HEK293 (cell line): Measurements from ENCODE around the gene TPI1.

Source experiments
- CTCF ChIA-PET: fragments of 350-600 bp; formaldehyde crosslinking; extraction: SDS; loops from one replicate; lab custom pipeline; 2021; ENCODE audit warnings: antibody characterized with exemption; lab: Yijun Ruan, JAX
- POLR2A ChIA-PET: fragments of 300-600 bp; formaldehyde crosslinking; extraction: SDS; loops from one replicate; lab custom pipeline; 2020; ENCODE audit warnings: antibody characterized with exemption, inconsistent platforms; lab: Yijun Ruan, JAX
- H3K27ac ChIP-seq: fragments of 200-500 bp; sonication (Bioruptor generic); 2 replicates; pipeline ENCODE4 v1.5.1; 2014; ENCODE audit warnings: low read depth, low read length, control low read depth, inconsistent platforms; ENCODE audit errors: extremely low read depth
- H3K36me3 ChIP-seq, 2 experiments: fragments of 200-500 bp in 1 of 2; sonication (Bioruptor generic) in 1 of 2; 1 replicate in 1 of 2; 2 replicates in 1 of 2; pipeline ENCODE4 v1.5.1; 2014 to 2017; ENCODE audit warnings: inconsistent platforms in 2 of 2, low read length in 2 of 2; ENCODE audit not compliant: control insufficient read depth in 2 of 2, insufficient read depth in 1 of 2
- H3K4me1 ChIP-seq: fragments of 200-500 bp; sonication (Bioruptor generic); 2 replicates; pipeline ENCODE4 v1.5.1; 2014; ENCODE audit warnings: mild to moderate bottlenecking, low read length, inconsistent platforms; ENCODE audit not compliant: control insufficient read depth, insufficient read depth
- H3K4me3 ChIP-seq: 2 replicates; pipeline ENCODE4 v1.5.1; 2011; ENCODE audit warnings: low read depth, mild to moderate bottlenecking, control low read depth, low read length, moderate library complexity
- H3K9me3 ChIP-seq: fragments of 200-500 bp; sonication (Bioruptor generic); 2 replicates; pipeline ENCODE4 v1.5.1; 2014; ENCODE audit warnings: low read depth, low read length, inconsistent platforms; ENCODE audit not compliant: control insufficient read depth, insufficient read depth
- OVOL3 ChIP-seq: fragments of 450-650 bp; formaldehyde crosslinking; IDR thresholded peaks from 2 replicates; pipeline ENCODE4 v1.5.1; 2016; ENCODE audit warnings: missing biosample characterization, missing genetic modification characterization
- SP3 ChIP-seq: fragments of 450-650 bp; formaldehyde crosslinking; IDR thresholded peaks from 2 replicates; pipeline ENCODE4 v1.5.1; 2016; ENCODE audit warnings: missing biosample characterization, missing genetic modification characterization
- ZBTB17 ChIP-seq: fragments of 450-650 bp; formaldehyde crosslinking; IDR thresholded peaks from 2 replicates; pipeline ENCODE4 v1.5.1; 2016; ENCODE audit warnings: missing biosample characterization, missing genetic modification characterization
- ZBTB8A ChIP-seq: fragments of 450-650 bp; formaldehyde crosslinking; IDR thresholded peaks from 2 replicates; pipeline ENCODE4 v1.5.1; 2016; ENCODE audit warnings: missing biosample characterization, missing genetic modification characterization
- ZNF133 ChIP-seq: fragments of 450-650 bp; formaldehyde crosslinking; IDR thresholded peaks from 2 replicates; pipeline ENCODE4 v1.5.1; 2016; ENCODE audit warnings: missing biosample characterization, missing genetic modification characterization
- ZNF2 ChIP-seq: fragments of 450-650 bp; formaldehyde crosslinking; IDR thresholded peaks from 2 replicates; pipeline ENCODE4 v1.5.1; 2016; ENCODE audit warnings: missing biosample characterization, missing genetic modification characterization
- ZNF292 ChIP-seq: fragments of 450-650 bp; formaldehyde crosslinking; IDR thresholded peaks from 2 replicates; pipeline ENCODE4 v1.5.1; 2016; ENCODE audit warnings: low read depth, missing biosample characterization, missing genetic modification characterization, borderline replicate concordance
- ZNF324 ChIP-seq: fragments of 450-650 bp; formaldehyde crosslinking; IDR thresholded peaks from 2 replicates; pipeline ENCODE4 v1.5.1; 2016; ENCODE audit warnings: missing biosample characterization, missing genetic modification characterization
- ZNF391 ChIP-seq: fragments of 450-650 bp; formaldehyde crosslinking; IDR thresholded peaks from 2 replicates; pipeline ENCODE4 v1.5.1; 2016; ENCODE audit warnings: low read depth, missing biosample characterization, missing genetic modification characterization, borderline replicate concordance
- ZNF555 ChIP-seq: fragments of 450-650 bp; formaldehyde crosslinking; conservative IDR thresholded peaks from 2 replicates; pipeline ENCODE4 v1.5.1; 2017; ENCODE audit warnings: missing biosample characterization, mild to moderate bottlenecking, missing genetic modification characterization, inconsistent platforms
- ZNF596 ChIP-seq: fragments of 450-650 bp; IDR thresholded peaks from 2 replicates; pipeline ENCODE4 v1.5.0; 2018; ENCODE audit warnings: missing biosample characterization, mild to moderate bottlenecking, missing genetic modification characterization, moderate library complexity
- ZSCAN23 ChIP-seq: fragments of 450-650 bp; formaldehyde crosslinking; IDR thresholded peaks from 2 replicates; pipeline ENCODE4 v1.5.1; 2016; ENCODE audit warnings: missing biosample characterization, missing genetic modification characterization
- TF ChIP-seq, protein P1 (sequence below): fragments of 450-650 bp; formaldehyde crosslinking; IDR thresholded peaks from 2 replicates; pipeline ENCODE4 v1.5.1; 2016; ENCODE audit warnings: missing biosample characterization, missing genetic modification characterization
- TF ChIP-seq, protein P2 (sequence below): fragments of 450-650 bp; formaldehyde crosslinking; IDR thresholded peaks from 2 replicates; pipeline ENCODE4 v1.5.1; 2016; ENCODE audit warnings: missing biosample characterization, missing genetic modification characterization, borderline replicate concordance
- TF ChIP-seq, protein P3 (sequence below): fragments of 450-650 bp; IDR thresholded peaks from 2 replicates; pipeline ENCODE4 v1.5.1; 2018; ENCODE audit warnings: missing biosample characterization, mild to moderate bottlenecking, missing genetic modification characterization
- TF ChIP-seq, protein P4 (sequence below): fragments of 450-650 bp; IDR thresholded peaks from 2 replicates; pipeline ENCODE4 v1.5.1; 2018; ENCODE audit warnings: missing biosample characterization, missing genetic modification characterization
- TF ChIP-seq, protein P5 (sequence below): fragments of 450-650 bp; formaldehyde crosslinking; conservative IDR thresholded peaks from 2 replicates; pipeline ENCODE4 v1.5.1; 2016; ENCODE audit warnings: low read depth, missing biosample characterization, missing genetic modification characterization

Gene TPI1

DNA sequence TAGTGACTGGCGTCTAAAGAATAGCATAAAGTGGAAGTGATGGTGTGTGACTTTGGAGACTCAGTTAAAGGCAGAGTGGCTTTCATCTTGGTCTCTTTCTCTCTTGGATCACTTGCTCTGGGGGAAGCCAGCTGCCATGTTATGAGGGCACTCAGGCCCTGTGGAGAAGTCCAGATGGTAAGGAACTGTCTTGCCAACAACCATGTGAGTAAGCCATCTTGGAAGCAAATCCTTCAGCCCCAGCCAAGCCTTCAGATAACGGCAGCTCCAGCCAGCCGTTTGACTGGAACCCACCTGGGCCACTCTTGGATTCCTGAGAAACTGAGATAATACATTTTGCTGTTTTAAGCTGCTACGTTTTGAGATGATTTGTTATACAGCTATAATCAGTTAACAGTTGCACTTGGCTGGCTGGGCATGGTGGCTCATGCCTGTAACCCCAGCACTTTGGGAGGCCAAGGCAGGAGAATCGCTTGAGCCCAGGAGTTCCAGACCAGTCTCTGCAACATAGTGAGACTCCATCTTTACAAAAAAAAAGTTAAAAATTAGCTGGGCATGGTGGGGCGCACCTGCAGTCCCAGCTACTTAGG lies 29.6 kb downstream of the TPI1 start:
- Histone ChIP-seq H3K27ac (no peak overlapping the region), H3K4me3 (no peak overlapping the region), H3K9me3 (no peaks in the 10 kb centered on the region), H3K4me1 (0 out of 2 replicates have a peak, but pooled peaks cover 3% of the 10 kb centered on the region), H3K36me3 (no peaks in the 10 kb centered on the region)
- ChIA-PET CTCF (interaction anchor here (0.5 to 1.8 kb wide), 5 partner anchors 9 to 265 kb away, joined by 3 to 10 read pairs (median 4); partner anchors contain the start of gene SPSB2), POLR2A (no interaction called here)
- TF ChIP-seq SP3 (tag by site-specific recombination), result no peak
- TF ChIP-seq, protein P1, sequence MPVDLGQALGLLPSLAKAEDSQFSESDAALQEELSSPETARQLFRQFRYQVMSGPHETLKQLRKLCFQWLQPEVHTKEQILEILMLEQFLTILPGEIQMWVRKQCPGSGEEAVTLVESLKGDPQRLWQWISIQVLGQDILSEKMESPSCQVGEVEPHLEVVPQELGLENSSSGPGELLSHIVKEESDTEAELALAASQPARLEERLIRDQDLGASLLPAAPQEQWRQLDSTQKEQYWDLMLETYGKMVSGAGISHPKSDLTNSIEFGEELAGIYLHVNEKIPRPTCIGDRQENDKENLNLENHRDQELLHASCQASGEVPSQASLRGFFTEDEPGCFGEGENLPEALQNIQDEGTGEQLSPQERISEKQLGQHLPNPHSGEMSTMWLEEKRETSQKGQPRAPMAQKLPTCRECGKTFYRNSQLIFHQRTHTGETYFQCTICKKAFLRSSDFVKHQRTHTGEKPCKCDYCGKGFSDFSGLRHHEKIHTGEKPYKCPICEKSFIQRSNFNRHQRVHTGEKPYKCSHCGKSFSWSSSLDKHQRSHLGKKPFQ (tag by site-specific recombination), result no peak
- TF ChIP-seq ZNF2 (tag by site-specific recombination), result no peak
- TF ChIP-seq OVOL3 (tag by site-specific recombination), result no peak
- no peak for TF ChIP-seq ZNF391 (tag by site-specific recombination)
- no peak for TF ChIP-seq ZNF133 (tag by site-specific recombination)
- no peak for TF ChIP-seq ZNF596 (tag by site-specific recombination)
- TF ChIP-seq ZBTB17 (tag by site-specific recombination), result no peak
- TF ChIP-seq ZSCAN23 (tag by site-specific recombination), result no peak
- TF ChIP-seq, protein P2, sequence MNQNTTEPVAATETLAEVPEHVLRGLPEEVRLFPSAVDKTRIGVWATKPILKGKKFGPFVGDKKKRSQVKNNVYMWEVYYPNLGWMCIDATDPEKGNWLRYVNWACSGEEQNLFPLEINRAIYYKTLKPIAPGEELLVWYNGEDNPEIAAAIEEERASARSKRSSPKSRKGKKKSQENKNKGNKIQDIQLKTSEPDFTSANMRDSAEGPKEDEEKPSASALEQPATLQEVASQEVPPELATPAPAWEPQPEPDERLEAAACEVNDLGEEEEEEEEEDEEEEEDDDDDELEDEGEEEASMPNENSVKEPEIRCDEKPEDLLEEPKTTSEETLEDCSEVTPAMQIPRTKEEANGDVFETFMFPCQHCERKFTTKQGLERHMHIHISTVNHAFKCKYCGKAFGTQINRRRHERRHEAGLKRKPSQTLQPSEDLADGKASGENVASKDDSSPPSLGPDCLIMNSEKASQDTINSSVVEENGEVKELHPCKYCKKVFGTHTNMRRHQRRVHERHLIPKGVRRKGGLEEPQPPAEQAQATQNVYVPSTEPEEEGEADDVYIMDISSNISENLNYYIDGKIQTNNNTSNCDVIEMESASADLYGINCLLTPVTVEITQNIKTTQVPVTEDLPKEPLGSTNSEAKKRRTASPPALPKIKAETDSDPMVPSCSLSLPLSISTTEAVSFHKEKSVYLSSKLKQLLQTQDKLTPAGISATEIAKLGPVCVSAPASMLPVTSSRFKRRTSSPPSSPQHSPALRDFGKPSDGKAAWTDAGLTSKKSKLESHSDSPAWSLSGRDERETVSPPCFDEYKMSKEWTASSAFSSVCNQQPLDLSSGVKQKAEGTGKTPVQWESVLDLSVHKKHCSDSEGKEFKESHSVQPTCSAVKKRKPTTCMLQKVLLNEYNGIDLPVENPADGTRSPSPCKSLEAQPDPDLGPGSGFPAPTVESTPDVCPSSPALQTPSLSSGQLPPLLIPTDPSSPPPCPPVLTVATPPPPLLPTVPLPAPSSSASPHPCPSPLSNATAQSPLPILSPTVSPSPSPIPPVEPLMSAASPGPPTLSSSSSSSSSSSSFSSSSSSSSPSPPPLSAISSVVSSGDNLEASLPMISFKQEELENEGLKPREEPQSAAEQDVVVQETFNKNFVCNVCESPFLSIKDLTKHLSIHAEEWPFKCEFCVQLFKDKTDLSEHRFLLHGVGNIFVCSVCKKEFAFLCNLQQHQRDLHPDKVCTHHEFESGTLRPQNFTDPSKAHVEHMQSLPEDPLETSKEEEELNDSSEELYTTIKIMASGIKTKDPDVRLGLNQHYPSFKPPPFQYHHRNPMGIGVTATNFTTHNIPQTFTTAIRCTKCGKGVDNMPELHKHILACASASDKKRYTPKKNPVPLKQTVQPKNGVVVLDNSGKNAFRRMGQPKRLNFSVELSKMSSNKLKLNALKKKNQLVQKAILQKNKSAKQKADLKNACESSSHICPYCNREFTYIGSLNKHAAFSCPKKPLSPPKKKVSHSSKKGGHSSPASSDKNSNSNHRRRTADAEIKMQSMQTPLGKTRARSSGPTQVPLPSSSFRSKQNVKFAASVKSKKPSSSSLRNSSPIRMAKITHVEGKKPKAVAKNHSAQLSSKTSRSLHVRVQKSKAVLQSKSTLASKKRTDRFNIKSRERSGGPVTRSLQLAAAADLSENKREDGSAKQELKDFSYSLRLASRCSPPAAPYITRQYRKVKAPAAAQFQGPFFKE (tag by site-specific recombination), result no peak
- TF ChIP-seq ZNF555 (tag by site-specific recombination), result no peak
- TF ChIP-seq, protein P3, sequence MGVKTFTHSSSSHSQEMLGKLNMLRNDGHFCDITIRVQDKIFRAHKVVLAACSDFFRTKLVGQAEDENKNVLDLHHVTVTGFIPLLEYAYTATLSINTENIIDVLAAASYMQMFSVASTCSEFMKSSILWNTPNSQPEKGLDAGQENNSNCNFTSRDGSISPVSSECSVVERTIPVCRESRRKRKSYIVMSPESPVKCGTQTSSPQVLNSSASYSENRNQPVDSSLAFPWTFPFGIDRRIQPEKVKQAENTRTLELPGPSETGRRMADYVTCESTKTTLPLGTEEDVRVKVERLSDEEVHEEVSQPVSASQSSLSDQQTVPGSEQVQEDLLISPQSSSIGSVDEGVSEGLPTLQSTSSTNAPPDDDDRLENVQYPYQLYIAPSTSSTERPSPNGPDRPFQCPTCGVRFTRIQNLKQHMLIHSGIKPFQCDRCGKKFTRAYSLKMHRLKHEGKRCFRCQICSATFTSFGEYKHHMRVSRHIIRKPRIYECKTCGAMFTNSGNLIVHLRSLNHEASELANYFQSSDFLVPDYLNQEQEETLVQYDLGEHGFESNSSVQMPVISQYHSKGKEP (tag by site-specific recombination), result no peak
- TF ChIP-seq, protein P4, sequence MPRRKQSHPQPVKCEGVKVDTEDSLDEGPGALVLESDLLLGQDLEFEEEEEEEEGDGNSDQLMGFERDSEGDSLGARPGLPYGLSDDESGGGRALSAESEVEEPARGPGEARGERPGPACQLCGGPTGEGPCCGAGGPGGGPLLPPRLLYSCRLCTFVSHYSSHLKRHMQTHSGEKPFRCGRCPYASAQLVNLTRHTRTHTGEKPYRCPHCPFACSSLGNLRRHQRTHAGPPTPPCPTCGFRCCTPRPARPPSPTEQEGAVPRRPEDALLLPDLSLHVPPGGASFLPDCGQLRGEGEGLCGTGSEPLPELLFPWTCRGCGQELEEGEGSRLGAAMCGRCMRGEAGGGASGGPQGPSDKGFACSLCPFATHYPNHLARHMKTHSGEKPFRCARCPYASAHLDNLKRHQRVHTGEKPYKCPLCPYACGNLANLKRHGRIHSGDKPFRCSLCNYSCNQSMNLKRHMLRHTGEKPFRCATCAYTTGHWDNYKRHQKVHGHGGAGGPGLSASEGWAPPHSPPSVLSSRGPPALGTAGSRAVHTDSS, result no peak
- no peak for TF ChIP-seq ZNF324 (tag by site-specific recombination)
- no peak for TF ChIP-seq ZNF292 (tag by site-specific recombination)
- TF ChIP-seq, protein P5, sequence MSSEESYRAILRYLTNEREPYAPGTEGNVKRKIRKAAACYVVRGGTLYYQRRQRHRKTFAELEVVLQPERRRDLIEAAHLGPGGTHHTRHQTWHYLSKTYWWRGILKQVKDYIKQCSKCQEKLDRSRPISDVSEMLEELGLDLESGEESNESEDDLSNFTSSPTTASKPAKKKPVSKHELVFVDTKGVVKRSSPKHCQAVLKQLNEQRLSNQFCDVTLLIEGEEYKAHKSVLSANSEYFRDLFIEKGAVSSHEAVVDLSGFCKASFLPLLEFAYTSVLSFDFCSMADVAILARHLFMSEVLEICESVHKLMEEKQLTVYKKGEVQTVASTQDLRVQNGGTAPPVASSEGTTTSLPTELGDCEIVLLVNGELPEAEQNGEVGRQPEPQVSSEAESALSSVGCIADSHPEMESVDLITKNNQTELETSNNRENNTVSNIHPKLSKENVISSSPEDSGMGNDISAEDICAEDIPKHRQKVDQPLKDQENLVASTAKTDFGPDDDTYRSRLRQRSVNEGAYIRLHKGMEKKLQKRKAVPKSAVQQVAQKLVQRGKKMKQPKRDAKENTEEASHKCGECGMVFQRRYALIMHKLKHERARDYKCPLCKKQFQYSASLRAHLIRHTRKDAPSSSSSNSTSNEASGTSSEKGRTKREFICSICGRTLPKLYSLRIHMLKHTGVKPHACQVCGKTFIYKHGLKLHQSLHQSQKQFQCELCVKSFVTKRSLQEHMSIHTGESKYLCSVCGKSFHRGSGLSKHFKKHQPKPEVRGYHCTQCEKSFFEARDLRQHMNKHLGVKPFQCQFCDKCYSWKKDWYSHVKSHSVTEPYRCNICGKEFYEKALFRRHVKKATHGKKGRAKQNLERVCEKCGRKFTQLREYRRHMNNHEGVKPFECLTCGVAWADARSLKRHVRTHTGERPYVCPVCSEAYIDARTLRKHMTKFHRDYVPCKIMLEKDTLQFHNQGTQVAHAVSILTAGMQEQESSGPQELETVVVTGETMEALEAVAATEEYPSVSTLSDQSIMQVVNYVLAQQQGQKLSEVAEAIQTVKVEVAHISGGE (tag by site-specific recombination), result no peak
- no peak for TF ChIP-seq ZBTB8A (tag by site-specific recombination)
